SIG-M5 treated with dmso at 0.1 percent for 504 hours (cell line): ENCODE measurements around the gene RPN2.

Experiments used
- DNase-seq: peaks from one replicate; lab custom pipeline; 2025; ENCODE audit not compliant: unreplicated experiment; lab: John Stamatoyannopoulos, UW

The RPN2 gene

DNA sequence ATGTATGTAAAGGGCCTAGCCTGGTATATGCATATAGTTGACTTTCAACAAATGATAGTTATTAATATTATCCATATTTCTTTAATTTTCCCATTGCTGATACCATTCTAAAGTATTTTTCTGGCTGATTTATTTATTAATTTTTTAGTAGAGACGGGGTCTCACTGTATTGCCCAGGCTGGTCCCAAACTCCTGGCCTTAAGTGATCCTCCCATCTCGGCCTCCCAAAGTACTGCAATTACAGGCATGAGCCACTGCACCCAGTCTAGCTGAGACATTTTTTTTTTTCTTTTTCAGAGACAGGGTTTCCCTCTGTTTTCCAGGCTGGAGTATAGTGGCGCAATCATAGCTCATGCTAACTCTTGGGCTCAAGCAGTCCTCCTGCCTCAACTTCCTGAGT, 30.1 kb downstream of the RPN2 start:
- no peak for DNase-seq

DNA sequence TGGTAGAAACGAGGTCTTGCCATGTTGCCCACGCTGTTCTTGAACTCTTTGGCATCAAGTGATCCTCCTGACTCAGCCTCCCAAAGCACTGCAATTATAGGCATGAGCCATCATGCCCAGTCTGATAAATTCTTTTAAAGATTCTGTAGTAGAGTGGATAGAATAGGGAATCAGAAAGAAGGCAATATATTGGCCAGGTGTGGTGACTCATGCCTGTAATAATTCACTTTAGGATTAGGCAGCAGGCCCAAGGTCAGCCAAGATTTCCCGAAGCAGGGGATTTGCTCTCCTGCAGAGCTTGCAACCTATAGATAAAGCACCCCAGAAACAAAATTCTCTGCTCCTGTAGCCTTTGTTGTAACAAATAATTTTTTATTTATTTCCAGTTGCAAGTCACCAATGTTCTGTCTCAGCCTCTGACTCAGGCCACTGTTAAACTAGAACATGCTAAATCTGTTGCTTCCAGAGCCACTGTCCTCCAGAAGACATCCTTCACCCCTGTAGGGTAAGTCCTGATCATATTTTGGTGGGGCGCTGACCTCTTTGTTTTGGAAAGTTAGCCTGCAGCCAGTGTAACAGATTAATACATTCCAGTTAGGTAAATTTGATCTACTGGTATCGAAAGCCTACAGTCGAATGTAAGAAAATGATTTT, 30.7 kb downstream of the RPN2 start:
- no peak for DNase-seq

DNA sequence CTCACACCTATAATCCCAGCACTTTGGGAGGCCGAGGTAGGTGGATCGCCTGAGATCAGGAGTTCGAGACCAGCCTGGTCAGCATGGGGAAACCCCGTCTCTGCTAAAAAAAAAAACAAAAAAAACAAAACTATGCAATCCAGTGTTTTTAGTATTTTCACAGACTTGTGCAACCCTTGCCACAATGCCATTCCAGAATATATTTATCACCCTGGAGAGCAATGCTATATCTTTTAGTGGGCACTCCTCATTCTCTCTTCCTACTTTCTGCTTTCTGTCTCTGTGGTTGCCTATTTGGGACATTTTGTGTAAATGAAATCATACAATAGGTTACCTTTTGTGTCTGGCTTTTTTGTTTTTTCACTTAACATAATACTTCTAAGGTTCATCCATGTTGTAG, 39.3 kb downstream of the RPN2 start:
- no peak for DNase-seq

DNA sequence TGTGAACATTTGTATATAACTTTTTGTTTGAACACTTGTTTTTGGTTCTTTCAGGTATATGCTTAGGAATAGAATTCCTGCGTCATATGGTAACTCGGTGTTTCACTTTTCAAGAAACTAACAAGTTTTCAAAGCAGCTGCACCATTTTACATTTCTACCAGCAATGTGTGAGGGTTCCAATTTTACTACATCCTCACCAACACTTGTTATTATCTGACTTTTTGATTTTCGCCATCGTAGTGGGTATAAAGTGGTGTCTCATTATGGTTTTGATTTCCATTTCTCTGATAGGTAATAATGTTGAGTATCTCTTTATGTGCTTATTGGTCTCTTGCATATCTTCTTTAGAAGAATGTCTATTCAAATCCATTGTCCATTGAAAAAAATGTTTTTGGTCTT, 39.8 kb downstream of the RPN2 start:
- DNase-seq, result no peak

DNA sequence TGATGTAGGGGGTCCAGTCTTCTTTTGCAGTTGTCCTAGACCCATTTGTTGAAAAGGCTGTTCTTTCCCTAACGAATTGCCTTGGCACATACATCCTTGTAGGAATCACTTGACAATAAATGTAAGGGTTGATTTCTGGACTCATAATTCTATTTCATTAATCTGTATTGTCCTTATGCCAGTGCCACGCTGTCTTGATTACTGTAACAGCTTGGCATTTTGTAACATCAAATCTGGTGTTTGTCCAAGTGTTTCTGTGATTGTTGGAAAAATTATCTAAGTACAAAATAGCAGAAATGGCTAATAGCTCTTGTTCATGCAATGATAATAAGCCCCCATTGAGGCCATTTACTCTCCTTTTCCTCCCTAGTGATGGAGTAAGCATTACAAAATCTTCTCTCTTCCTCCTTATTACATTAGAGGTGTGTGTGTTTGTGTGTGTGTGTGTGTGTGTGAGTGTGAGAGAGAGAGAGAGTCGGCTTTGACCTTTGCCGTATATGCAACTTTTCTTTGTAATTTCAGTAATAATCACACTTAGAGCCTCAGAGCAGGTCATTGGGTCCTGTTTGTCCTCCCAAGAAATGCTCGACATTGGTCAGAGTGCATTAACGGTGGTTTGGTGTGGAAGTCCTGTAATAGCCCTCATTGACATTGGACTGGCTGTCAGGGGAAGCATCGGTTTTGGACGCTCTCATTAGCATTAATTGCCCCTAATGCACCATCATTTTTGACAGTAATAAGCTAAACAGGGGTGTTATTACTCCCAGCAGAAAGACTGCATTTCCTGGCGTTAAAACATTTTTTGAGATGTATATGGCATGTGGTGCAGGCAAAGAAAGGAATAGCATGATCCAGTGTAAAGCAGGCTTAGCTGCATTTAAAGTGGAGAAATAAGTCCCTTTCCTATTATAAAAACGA, 40.9 kb downstream of the RPN2 start:
- DNase-seq, result no peak

DNA sequence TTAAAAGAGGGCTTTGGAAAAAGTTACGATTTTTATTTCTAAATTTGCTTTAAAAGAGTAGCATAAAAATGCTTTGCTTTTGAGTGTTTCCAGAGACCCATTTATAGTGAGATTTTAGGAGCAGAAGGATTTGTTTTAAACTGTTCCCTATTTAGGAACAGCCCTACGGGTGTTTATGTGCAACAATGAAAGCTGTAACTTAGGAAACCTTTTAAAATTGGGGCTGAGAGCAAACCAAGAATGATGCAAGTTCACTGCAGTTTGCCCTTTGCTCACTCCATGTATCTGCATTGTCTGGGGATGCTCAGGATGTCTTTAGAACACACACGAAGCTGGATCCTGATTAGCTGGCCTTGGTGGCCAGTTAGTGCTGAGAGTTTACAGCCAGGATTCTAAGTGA, 41.6 kb downstream of the RPN2 start:
- DNase-seq, result peak; percentile 4

DNA sequence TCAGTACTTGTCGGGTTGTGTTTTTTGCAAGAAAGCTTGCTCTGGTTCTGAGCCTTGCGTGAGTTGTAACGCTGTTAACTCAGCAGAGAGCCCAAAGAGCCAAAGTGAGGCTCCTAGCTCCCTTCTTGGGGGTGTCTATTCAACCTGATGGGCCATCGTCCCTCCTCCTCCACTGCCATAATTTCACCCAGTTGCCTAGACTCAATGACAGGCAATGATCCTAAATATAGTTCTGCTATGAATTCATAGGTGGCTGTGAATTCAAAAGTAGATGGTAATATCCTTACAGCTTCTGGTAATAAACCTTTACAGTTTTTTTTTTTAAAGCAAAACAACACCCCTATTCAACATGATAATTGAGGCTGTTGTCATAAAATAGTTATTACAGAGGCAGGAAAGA, 43.0 kb downstream of the RPN2 start:
- no peak for DNase-seq

DNA sequence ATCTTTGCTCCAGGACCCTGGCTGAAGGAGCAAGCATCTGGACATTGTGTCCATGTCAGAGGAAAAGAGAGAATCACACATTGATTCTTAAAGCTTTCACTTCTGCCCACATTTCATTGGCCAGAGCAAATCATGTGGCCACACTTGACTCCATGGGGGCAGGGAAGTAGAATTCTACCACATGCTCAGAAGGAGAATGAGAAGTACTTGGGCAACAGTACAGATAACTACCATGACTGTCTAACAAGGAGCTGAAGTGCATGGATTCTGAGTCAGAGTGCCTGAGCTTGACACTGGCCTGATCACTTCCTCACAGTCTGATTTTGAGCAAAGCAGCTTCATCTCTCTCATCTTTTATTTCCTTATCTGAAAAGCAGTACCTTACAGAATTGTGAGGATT, 43.9 kb downstream of the RPN2 start:
- peak; percentile 93 for DNase-seq

DNA sequence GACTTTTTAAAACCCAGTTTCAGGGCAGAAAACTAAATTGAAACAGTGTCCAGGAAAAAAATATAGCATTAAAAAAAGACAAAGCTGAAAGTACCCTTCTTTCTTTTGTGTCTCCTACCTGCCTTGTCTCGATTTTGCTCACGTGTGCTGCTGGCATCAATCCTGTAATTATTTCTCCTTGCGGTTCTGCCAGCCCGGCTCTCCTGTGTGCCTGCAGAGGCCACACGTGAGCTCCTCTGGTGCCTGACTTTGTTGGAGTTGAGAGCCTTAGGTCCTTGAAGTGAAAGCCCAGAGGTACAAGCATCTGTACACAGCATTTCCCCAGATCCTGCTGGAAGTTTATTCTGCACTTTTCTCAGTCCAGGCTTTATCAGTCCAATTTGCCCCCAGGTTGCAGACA, 46.0 kb downstream of the RPN2 start:
- no peak for DNase-seq

DNA sequence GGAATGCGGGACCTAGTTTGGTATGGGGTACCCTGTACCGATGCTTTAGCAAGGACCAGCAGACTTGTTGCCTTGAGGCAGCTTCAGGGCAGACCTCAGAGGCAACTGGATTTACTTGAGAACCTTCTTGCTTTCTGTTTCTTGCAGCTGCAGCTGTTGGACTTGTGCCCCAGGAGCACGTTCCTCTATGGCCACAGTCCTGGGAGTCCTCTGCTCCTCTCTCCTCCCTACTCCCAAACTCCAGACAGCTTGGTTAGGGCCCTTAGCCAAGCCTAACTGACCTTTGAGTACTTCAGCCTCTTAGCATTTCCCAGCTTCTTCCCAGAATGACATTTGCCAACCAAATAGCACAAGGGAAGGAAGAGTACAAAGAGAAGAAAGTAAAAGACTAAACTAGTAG, 47.8 kb downstream of the RPN2 start:
- DNase-seq, result no peak

DNA sequence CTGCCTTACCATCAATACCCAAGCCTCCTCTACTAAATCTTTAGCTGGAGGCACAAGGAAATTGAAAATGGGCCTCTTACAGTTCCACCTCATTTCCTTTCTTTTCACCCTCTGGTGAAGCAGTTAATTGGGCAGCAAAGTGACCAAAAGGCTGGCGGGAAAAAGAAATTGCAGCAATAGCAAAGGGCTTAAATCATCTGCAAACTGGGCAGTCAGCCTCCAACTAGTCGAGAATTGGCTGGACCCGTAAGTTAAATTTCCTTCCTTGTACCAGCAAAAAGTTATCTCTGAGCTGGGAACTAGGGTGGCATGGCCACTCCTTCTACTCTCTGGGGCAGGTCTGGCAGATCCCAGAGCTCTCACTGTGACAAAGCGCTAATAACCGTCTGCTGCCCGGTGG, 49.0 kb downstream of the RPN2 start:
- no peak for DNase-seq

DNA sequence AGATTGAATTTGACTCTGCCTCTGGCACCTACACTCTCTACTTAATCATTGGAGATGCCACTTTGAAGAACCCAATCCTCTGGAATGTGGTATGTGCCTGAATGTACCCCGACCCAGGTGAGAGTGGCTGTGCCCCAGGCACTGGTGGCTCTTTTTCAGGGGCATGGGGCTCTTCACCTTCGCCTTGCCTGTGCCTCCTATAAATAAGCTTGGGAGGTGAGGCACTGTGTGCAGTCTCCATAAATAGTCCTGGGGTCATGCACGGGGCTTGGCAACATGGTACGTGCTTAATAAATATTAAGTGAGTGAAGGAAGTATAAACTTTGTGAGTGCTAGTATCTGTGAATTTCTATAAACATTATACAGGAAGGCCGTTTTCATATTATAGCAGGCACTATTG, 49.5 kb downstream of the RPN2 start:
- no peak for DNase-seq

DNA sequence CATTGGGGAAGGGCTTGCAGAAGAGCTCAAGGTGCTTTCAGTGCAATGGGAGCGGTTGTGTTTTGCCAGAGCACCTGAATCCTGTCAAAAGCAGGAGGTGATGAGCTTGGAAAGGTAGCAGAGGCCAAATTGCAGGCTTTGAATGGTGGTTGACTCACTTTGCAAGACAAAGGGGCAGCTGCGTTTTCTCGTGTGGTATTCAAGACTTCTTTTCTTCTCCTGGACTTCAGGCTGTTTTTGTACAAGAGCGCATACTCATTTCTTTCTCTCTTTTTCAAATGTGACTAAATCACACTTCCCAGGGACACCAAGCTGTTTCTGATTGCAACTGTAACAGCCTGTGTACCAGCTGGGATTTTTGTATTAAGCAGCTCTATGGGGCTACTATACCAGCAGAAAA, 50.2 kb downstream of the RPN2 start:
- no peak for DNase-seq

DNA sequence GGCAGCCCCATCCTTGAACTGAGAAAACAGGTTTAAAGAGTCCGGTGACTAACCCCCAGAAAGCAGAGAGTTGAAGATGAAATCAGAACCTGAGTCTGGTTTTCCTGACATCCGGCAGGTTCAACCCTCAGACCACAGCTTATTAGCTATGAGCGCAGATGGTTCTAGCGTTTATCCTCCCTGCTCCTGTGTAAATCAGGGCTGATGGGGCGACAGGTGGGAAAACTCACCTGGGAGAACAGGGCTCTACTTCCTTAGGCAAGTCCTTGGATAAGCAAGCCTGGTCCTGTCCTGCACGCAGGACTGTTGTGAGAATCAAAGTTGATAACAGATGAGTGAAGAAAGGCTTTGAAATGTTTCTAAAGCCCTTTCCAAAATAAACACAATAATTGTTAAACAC, 51.1 kb downstream of the RPN2 start:
- DNase-seq, result no peak

DNA sequence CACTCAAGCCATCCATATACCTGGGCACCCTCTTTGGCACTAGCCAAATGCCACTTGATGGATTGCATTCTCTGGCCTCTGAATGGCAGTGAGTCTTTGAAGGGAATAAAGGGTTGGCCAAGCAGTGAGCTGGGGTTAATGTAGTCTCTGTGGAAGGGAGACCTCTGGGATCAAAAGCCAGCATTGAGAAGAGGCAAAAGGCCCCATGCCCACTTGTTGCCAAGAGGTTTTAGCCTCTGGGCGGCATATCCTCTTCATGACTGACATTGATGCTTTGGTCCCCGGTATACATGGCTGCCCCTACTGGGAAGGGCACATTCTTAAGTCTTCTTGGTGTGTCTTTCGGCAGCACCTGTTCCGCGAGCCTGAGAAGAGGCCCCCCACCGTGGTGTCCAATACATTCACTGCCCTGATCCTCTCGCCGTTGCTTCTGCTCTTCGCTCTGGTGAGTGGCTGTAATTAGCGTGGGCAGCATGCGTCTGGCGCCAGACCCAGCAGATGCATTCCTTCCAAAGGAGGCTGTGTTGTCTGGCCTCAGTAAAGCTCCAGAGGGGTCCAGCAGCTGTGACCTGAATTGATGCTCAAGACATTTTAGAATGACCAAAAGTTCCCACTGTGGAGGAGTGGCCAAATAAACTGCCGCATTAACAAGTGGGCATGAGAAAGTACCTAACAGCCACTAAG, 53.0 kb downstream of the RPN2 start:
- DNase-seq, result no peak

DNA sequence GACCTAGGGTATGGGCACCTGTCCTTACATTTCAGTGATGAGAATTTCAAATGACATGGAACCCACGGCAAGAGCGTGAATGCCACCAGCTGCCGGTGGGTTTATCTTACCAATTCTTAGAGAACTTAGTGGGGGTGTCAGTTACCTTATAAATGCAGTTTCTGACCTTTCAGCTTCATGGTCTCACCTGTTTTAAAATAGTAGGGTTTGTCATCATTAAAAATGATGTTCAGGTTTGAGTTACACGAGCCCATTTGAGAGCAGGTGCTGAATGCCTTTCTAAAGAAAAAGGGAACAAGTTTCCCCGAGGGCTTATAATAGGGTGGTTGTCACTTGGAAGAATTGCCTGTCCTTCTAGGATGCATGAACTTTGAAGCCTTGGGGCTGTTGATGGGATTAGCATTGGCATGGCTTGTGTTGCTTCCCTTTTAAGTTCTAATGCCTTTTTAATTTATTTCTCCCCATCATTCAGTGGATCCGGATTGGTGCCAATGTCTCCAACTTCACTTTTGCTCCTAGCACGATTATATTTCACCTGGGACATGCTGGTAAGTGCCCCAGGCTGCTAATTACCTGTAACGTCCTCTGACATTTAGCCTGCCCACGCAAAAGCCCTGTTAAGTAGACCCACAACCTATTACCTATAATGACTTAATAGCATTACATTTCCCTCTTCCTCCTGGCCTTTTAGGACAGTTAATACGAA, 54.6 kb downstream of the RPN2 start:
- DNase-seq, result no peak

DNA sequence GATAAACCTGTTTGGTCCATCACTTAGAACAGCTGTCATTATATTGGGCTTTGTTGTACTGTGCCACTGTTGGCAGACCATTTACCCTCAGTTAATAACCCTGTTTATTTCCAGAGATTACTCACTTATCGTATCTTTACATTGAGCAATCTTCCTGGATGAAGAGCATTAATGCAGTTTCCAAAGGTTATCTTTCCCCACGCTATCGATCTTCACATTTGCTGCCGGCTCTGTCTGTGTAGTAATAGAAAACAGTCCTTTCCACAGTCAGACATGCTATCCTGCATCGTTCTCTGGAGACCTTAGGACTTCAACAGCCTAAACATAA, 55.1 kb downstream of the RPN2 start:
- DNase-seq, result no peak

DNA sequence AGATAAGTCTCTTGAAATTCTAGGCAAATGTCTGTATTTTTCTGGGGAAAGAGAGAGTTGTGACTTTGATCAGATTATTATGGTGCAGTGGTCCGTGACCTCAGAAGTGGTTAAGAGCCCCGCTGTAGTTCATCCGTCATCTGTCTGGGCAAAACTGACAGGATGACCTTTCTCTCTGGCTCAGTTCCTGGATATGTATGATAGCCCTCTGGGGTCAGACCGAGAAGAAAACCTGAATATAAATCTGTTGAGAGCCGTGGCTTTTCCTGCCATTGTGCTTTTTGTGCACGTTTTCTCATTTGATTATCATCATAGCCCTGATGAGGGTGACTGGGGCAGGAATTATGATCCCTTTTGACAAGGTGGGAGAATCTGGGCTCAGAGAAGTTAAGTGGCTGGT, 55.9 kb downstream of the RPN2 start:
- no peak for DNase-seq

DNA sequence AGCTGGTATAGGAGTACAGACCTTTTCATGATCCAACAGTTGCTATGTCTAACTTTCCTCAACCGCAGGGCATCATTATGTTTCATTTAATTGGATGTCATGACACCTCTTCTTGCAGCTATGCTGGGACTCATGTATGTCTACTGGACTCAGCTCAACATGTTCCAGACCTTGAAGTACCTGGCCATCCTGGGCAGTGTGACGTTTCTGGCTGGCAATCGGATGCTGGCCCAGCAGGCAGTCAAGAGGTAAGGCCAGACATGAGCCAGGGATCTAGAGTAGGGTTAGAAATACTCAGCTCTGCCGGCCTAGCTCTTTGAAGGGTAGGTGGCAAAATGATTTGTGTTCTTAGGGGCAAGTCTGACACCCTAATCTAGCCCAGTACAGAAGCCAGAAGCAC, 57.3 kb downstream of the RPN2 start:
- DNase-seq, result no peak

DNA sequence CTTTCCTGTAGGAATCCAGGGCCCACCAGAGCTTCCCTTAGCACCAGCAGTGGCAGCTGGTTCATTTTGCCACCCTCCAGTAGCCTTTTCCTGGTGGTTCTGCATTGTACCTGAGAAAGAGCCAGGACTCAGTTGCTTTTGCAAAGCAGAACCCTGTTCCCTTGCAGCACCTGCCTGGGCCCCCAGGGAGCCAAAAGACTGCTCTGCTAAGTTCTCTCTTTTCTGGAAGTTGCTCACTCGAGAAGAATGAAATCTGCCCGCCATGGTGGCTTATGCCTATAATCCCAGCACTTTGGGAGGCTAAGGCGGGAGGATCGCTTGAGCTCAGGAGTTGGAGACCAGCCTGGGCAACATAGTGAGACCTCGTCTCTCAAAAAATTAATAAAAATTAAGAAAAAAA, 58.5 kb downstream of the RPN2 start:
- DNase-seq, result no peak

DNA sequence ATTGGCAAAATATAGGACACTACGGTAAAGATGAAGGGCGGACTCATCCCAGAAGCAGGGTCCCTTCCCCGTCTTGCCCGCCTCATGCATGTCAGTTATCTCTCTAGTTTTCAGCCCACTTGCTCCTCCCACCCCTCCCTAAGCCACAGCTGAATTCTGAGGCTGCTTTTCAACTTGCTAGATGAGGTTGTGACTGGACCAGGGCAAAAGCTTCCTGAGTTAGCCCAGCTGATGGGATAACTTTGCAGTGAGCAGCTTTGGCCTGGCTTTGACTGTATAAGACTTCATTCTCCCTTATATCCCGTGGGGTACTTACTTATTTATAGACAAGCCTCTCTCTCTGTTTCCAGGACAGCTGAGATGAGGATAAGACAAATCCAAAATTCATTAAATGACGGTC, 59.3 kb downstream of the RPN2 start:
- DNase-seq, result no peak
